NCI-H510A (cell line): ENCODE results near the gene MID2.
"Not testable (repeated sequence)": the region's sequence is repeated elsewhere in the genome, so short reads cannot be mapped to it uniquely, and the experiment has no call there.

Experiments
- DNase-seq: peaks from one replicate; lab custom pipeline; 2025; lab: John Stamatoyannopoulos, UW

The MID2 gene

GRCh38 chrX:107840971-107841370 lies 15.3 kb downstream of the MID2 start:
- no peak for DNase-seq

- no peak for DNase-seq
Observed at GRCh38 chrX:107842715-107843400, 17.2 kb downstream of the MID2 start.

- no peak for DNase-seq
Observed at GRCh38 chrX:107845625-107846024, 20.0 kb downstream of the MID2 start.

- DNase-seq: no peak
Observed at GRCh38 chrX:107848591-107848990, 22.9 kb downstream of the MID2 start.

- no peak for DNase-seq
Observed at GRCh38 chrX:107849747-107850421, 24.2 kb downstream of the MID2 start.

GRCh38 chrX:107850422-107850765 lies 24.7 kb downstream of the MID2 start:
- no peak for DNase-seq

GRCh38 chrX:107851215-107851614 lies 25.5 kb downstream of the MID2 start:
- DNase-seq: no peak

- not testable (repeated sequence) for DNase-seq
Observed at GRCh38 chrX:107851665-107852064, 26.0 kb downstream of the MID2 start.

- no peak for DNase-seq
Observed at GRCh38 chrX:107856289-107856688, 30.6 kb downstream of the MID2 start.

GRCh38 chrX:107857041-107857440 lies 31.4 kb downstream of the MID2 start:
- DNase-seq: not testable (repeated sequence)

- DNase-seq: no peak
Observed at GRCh38 chrX:107857837-107858236, 32.2 kb downstream of the MID2 start.

GRCh38 chrX:107861056-107861455 lies 35.4 kb downstream of the MID2 start:
- no peak for DNase-seq

- DNase-seq: no peak
Observed at GRCh38 chrX:107871136-107871535, 45.5 kb downstream of the MID2 start.

- DNase-seq: no peak
Observed at GRCh38 chrX:107878106-107878505, 52.4 kb downstream of the MID2 start.

- DNase-seq: no peak
Observed at GRCh38 chrX:107880054-107880610, 54.5 kb downstream of the MID2 start.

GRCh38 chrX:107894038-107894437 lies 68.4 kb downstream of the MID2 start:
- DNase-seq: no peak

- no peak for DNase-seq
Observed at GRCh38 chrX:107902721-107903120, 77.1 kb downstream of the MID2 start.

- DNase-seq: no peak
Observed at GRCh38 chrX:107905366-107905765, 79.7 kb downstream of the MID2 start.

- no peak for DNase-seq
Observed at GRCh38 chrX:107924136-107924746, 98.6 kb downstream of the MID2 start.

GRCh38 chrX:107934262-107934661 lies 108.6 kb downstream of the MID2 start:
- no peak for DNase-seq

- no peak for DNase-seq
Observed at GRCh38 chrX:107935200-107935599, 109.5 kb downstream of the MID2 start.

GRCh38 chrX:107935664-107936433 lies 110.2 kb downstream of the MID2 start:
- DNase-seq: no peak

GRCh38 chrX:107936434-107936730 lies 110.7 kb downstream of the MID2 start:
- DNase-seq: no peak
